GM12878 (cell line): ENCODE results near the gene SMPDL3A. TPM values are rescaled to one million over a fixed set of nuclear protein-coding genes. Genes with fewer than 3 reads are reported as not detected.

Experiments used
- ATAC-seq: fragments of 200-7000 bp; cut with Tn5 transposase; 3 replicates; pipeline ENCODE4 v1.9.1; 2020; ENCODE audit warnings: mild to moderate bottlenecking, moderate library complexity
- BruUV-seq: library from RNA; stranded (reverse); fragments of 400-500 nt; replicated peaks from 2 replicates; lab custom pipeline; 2021; lab: Mats Ljungman, UMichigan
- CTCF ChIA-PET: fragments of 300-600 bp; sonication (Branson Sonifier 250); formaldehyde crosslinking; extraction: SDS; loops from one replicate; lab custom pipeline; 2021; ENCODE audit warnings: inconsistent platforms; lab: Yijun Ruan, JAX
- POLR2A ChIA-PET: fragments of 350-600 bp; formaldehyde crosslinking; extraction: SDS; loops from one replicate; lab custom pipeline; 2021; ENCODE audit warnings: inconsistent platforms; lab: Charles Lee
- RAD21 ChIA-PET: fragments of 300-600 bp; sonication (Branson Sonifier 250); formaldehyde crosslinking; loops from one replicate; lab custom pipeline; 2023; ENCODE audit warnings: antibody characterized with exemption; ENCODE audit not compliant: unreplicated experiment; lab: Charles Lee
- SMC1A ChIA-PET: fragments of 300-600 bp; sonication (Branson Sonifier 250); formaldehyde crosslinking; loops from one replicate; lab custom pipeline; 2023; ENCODE audit not compliant: unreplicated experiment, uncharacterized antibody; lab: Charles Lee
- DNase-seq: peaks from one replicate; pipeline ENCODE4 v3.0.0-alpha.2; 2011; ENCODE audit warnings: low read depth, low spot score
- FAIRE-seq: peaks from 3 replicates; lab custom pipeline; 2011; peaks lifted over from hg19 to GRCh38; lab: Jason Lieb, UNC
- H2AFZ ChIP-seq: 2 replicates; pipeline ENCODE4 v1.6.0; 2011; ENCODE audit warnings: low read depth, low read length, control low read depth; ENCODE audit not compliant: control insufficient read depth
- H3K27ac ChIP-seq: 2 replicates; pipeline ENCODE4 v1.5.1; 2011; ENCODE audit warnings: control low read depth; ENCODE audit not compliant: control insufficient read depth, insufficient read depth
- H3K27me3 ChIP-seq, 2 experiments: replicated peaks in 1 of 2; 2 replicates each; pipeline versions ENCODE4 v1.6.0 to v1.6.1; 2011; ENCODE audit warnings: low read length in 1 of 2; ENCODE audit not compliant: control insufficient read depth in 2 of 2, insufficient read depth in 2 of 2
- H3K36me3 ChIP-seq, 2 experiments: 2 replicates each; pipeline ENCODE4 v1.5.1; 2011; ENCODE audit warnings: low read length in 1 of 2; ENCODE audit not compliant: control insufficient read depth in 2 of 2, insufficient read depth in 2 of 2
- H3K4me1 ChIP-seq: 2 replicates; pipeline ENCODE4 v1.6.1; 2011; ENCODE audit warnings: mild to moderate bottlenecking, low read length, moderate library complexity, mixed read lengths; ENCODE audit not compliant: control insufficient read depth, insufficient read depth
- H3K4me2 ChIP-seq: 2 replicates; pipeline ENCODE4 v1.6.0; 2011; ENCODE audit warnings: control low read depth; ENCODE audit not compliant: control insufficient read depth, insufficient read depth
- H3K4me3 ChIP-seq: fragments of 200-600 bp; sonication (generic); 2 replicates; pipeline ENCODE4 v1.5.1; 2016
- H3K79me2 ChIP-seq: 2 replicates; pipeline ENCODE4 v1.6.0; 2011; ENCODE audit warnings: low read length; ENCODE audit not compliant: control insufficient read depth, insufficient read depth
- H3K9ac ChIP-seq: 2 replicates; pipeline ENCODE4 v1.8.0; 2011; ENCODE audit warnings: low read length, control low read depth, mixed read lengths; ENCODE audit not compliant: control insufficient read depth, insufficient read depth
- H3K9me3 ChIP-seq: replicated peaks from 3 replicates; pipeline ENCODE4 v1.5.1; 2011; ENCODE audit warnings: mild to moderate bottlenecking, low read length; ENCODE audit not compliant: control insufficient read depth, insufficient read depth
- H4K20me1 ChIP-seq: 2 replicates; pipeline ENCODE4 v1.6.0; 2011; ENCODE audit not compliant: control insufficient read depth, insufficient read depth
- CREB1 ChIP-seq: IDR thresholded peaks from 2 replicates; pipeline ENCODE4 v1.6.1; 2012; ENCODE audit warnings: low read depth, mild to moderate bottlenecking, inconsistent platforms
- CREM ChIP-seq: IDR thresholded peaks from 2 replicates; pipeline ENCODE4 v1.6.1; 2014; ENCODE audit warnings: antibody characterized with exemption, low read depth
- KDM1A ChIP-seq: fragments of 200-600 bp; sonication (generic); IDR thresholded peaks from 2 replicates; pipeline ENCODE4 v1.6.1; 2016; ENCODE audit warnings: borderline replicate concordance
- MYC ChIP-seq: IDR thresholded peaks from 2 replicates; pipeline ENCODE4 v1.6.1; 2011; ENCODE audit warnings: mild to moderate bottlenecking, low read length, moderate library complexity, inconsistent platforms; ENCODE audit not compliant: insufficient read depth, insufficient replicate concordance, insufficient read length, severe bottlenecking
- NFYB ChIP-seq: IDR thresholded peaks from 2 replicates; pipeline ENCODE4 v1.6.1; 2011; ENCODE audit warnings: low read depth, mild to moderate bottlenecking, low read length, improper control_type of control experiment, moderate library complexity; ENCODE audit not compliant: insufficient read depth
- PAX5 ChIP-seq: IDR thresholded peaks from 2 replicates; pipeline ENCODE4 v1.6.1; 2011; ENCODE audit warnings: low read depth, low read length, borderline replicate concordance
- SMC3 ChIP-seq: IDR thresholded peaks from 2 replicates; pipeline ENCODE4 v1.6.1; 2011; ENCODE audit warnings: low read length, improper control_type of control experiment, borderline replicate concordance
- SP1 ChIP-seq: IDR thresholded peaks from one replicate; pipeline ENCODE4 v1.6.1; 2011; ENCODE audit warnings: low read depth, low read length
- SREBF1 ChIP-seq: IDR thresholded peaks from 2 replicates; pipeline ENCODE4 v1.6.1; 2012; ENCODE audit warnings: mild to moderate bottlenecking, low read length
- TARDBP ChIP-seq: IDR thresholded peaks from 2 replicates; pipeline ENCODE4 v1.6.1; 2016; ENCODE audit warnings: borderline replicate concordance
- WGBS: methylation state at CpG from one replicate; pipeline ENCODE4 v1.1.6; 2016; ENCODE audit warnings: low lambda C conversion rate; ENCODE audit not compliant: insufficient replicate concordance, insufficient coverage; ENCODE audit errors: missing lambda C conversion rate; 5-methylcytosine and 5-hydroxymethylcytosine counted together
- in situ Hi-C: fragments of 300-500 bp; cut with MboI; formaldehyde crosslinking; loops from 9 replicates; pipeline ENCODE4 v1.14.3; 2018; ENCODE audit warnings: mixed read lengths
- intact Hi-C: fragments of 100-400 bp; cut with micrococcal nuclease; formaldehyde crosslinking; loops from one replicate; pipeline ENCODE4 v1.14.2; 2022; ENCODE audit not compliant: unreplicated experiment
- polyA plus RNA-seq, 11 experiments: library from polyadenylated mRNA; depleted of rRNA in 4 of 11; unstranded in 6 of 11; stranded (reverse) in 5 of 11; fragments of >200 nt; fragmentation: Nextera tagmentation in 4 of 11; fragmentation: Illumina TruSeq in 1 of 11; extraction: Ambion mirVana in 4 of 11; extraction: Trizol in 1 of 11; gene quantifications; 1 replicate in 1 of 11; 2 replicates in 10 of 11; pipeline versions ENCODE4 v1.2.1 to v1.2.3, GENCODE V29; 2011 to 2016; ENCODE audit warnings: inconsistent platforms in 2 of 11, missing spikeins in 2 of 11, low read depth in 1 of 11
- total RNA-seq, 4 experiments: library from RNA; depleted of rRNA in 3 of 4; stranded (reverse); fragments of >200 nt in 3 of 4; fragmentation: Illumina TruSeq in 1 of 4; extraction: Trizol in 1 of 4; gene quantifications; 2 replicates each; pipeline versions ENCODE4 v1.2.1 to v1.2.3, GENCODE V29; 2013 to 2021

Gene SMPDL3A
- total and polyA plus RNA-seq, 10 of the 15 experiments (the other 5 are each of a cell fraction or from before 2014, with no cell fraction given) = 0.05 to 0.91 (median 0.09) TPM; not detected in 3

GRCh38 chr6:122806291-122806690 is 17.2 kb downstream of the SMPDL3A start:
- no TSS peak for BruUV-seq
- no peak overlapping the region for H3K4me3 ChIP-seq
- H3K79me2 ChIP-seq = no peaks in the 10 kb centered on the region
- POLR2A ChIA-PET = no interaction called here
- TF ChIP-seq PAX5 = no peak
- no peak for TF ChIP-seq CREM
- no peak for TF ChIP-seq SMC3
- no peak for TF ChIP-seq MYC
- no peak for TF ChIP-seq CREB1
- TF ChIP-seq KDM1A = no peak
- no peak for TF ChIP-seq NFYB
- TF ChIP-seq SP1 = no peak
- TF ChIP-seq SREBF1 = no peak
- no peak for TF ChIP-seq TARDBP
- no peaks in the 10 kb centered on the region for H3K9me3 ChIP-seq
- H3K4me1 ChIP-seq = no peaks in the 10 kb centered on the region
- H3K36me3 ChIP-seq = no peaks in the 10 kb centered on the region
- DNase-seq (no peak), FAIRE-seq (no peak), ATAC-seq (no peak)
- H4K20me1 ChIP-seq = no peaks in the 10 kb centered on the region
- no peak overlapping the region for H2AFZ ChIP-seq
- no peak overlapping the region for H3K27ac ChIP-seq
- no peaks in the 10 kb centered on the region for H3K27me3 ChIP-seq
- intact Hi-C loops (no loop called here), in situ Hi-C loops (no loop called here)
- CTCF ChIA-PET = interaction anchor here (1.1 to 1.9 kb wide), 3 partner anchors 10 to 33 kb away, joined by 3 to 6 read pairs (median 4); no protein-coding TSS in a partner anchor
- no peak overlapping the region for H3K9ac ChIP-seq
- SMC1A ChIA-PET = interaction anchor here (1.3 to 1.4 kb wide), 2 partner anchors 11 to 33 kb away, joined by 4 to 5 read pairs; no protein-coding TSS in a partner anchor
- RAD21 ChIA-PET = no interaction called here
- no peak overlapping the region for H3K4me2 ChIP-seq
- WGBS = 11% methylated on average over 2 of the region's 2 CpGs
